ENCODE measurements around the gene NBEAL2.

The NBEAL2 gene

DNA sequence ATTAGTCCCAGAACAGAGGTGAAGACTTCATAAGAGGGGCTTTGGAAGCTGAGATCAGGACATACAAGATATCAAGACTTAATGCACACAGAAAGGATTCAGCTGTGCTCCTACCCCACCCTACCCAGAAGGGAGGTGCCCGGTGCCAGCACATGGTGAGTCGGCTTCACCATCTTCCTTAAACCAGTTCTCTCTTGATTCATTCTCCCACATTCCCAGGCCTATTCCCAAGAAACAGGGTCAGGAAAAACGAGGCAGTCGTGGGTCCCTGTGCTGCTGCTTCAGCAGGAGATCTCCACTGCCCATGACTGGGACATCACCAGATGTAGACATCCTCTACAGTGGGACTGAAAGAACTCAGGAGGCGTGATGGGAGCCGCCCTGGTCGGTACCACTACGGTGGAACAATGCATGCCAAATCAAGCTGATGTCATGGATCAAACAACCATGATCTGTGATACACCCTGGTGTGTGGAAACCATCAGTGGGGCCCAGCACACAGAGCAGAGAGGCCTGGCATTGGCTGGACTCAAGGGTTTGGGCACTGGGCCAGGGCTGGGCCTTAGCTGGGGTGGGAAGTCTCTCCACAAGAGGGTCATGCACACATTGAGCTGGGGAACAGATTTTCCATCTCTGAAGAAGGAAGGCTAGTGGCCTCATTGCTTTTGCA lies 44.8 kb upstream of the NBEAL2 start:
- H3K4ac ChIP-seq (ENCODE audit: low read depth in 1 of 2, low read length in 2 of 2) = peak overlapping the region; percentile 35 to 81
- H3K4me2 ChIP-seq (ENCODE audit: low read length, poor library complexity, severe bottlenecking) = no peak overlapping the region
- peak overlapping the region; percentile 94 for H4K91ac ChIP-seq (ENCODE audit: low read length)
- peak overlapping the region; percentile 64 for H3K9ac ChIP-seq (ENCODE audit: low read length)
- peak overlapping the region in 1 of 2 experiments; percentile 45 for H3K4me3 ChIP-seq (ENCODE audit: insufficient read depth in 1 of 2, low read depth in 1 of 2, low read length in 2 of 2)
- H3K27me3 ChIP-seq (ENCODE audit: control insufficient read depth in 1 of 2, insufficient read depth in 1 of 2, low read length in 2 of 2) = no peaks in the 10 kb centered on the region
- H3K79me1 ChIP-seq (replicated peaks; ENCODE audit: low read length, poor library complexity, severe bottlenecking) = peaks cover 60% of the 10 kb centered on the region
- no peak overlapping the region for H2BK5ac ChIP-seq (ENCODE audit: low read depth, low read length, poor library complexity, severe bottlenecking)
- H4K8ac ChIP-seq (ENCODE audit: low read length) = peak overlapping the region; percentile 83
- peak overlapping the region; percentile 85 for H2BK120ac ChIP-seq (ENCODE audit: low read depth, low read length)
- H2AK5ac ChIP-seq (ENCODE audit: low read length, severe bottlenecking) = peak overlapping the region; percentile 99
- H3K27ac ChIP-seq (ENCODE audit: low read length, poor library complexity, severe bottlenecking) = peak overlapping the region; percentile 90
- 81% methylated on average over 8 of the region's 8 CpGs for WGBS
- H3K9me3 ChIP-seq (ENCODE audit: control insufficient read depth, low read length) = no peaks in the 10 kb centered on the region
- H3K18ac ChIP-seq (ENCODE audit: low read depth in 1 of 2, low read length in 2 of 2) = peak overlapping the region; percentile 90 to 98
- peak; percentile 61 for DNase-seq
- peaks cover 32 to 51% of the 10 kb centered on the region in 2 experiments for H3K36me3 ChIP-seq (ENCODE audit: control insufficient read depth in 1 of 2, insufficient read depth in 2 of 2, low read depth in 1 of 2, low read length in 2 of 2)
- peak overlapping the region; percentile 82 for H2BK15ac ChIP-seq (ENCODE audit: low read depth, poor library complexity, severe bottlenecking)
- H2AFZ ChIP-seq (ENCODE audit: low read depth, low read length) = no peak overlapping the region
- peak overlapping the region; percentile 90 to 97 for H2BK12ac ChIP-seq (ENCODE audit: low read length in 2 of 2)
- peak overlapping the region in 1 of 2 experiments; percentile 93 for H3K14ac ChIP-seq (ENCODE audit: low read length in 2 of 2)
- peak overlapping the region in 1 of 2 experiments; percentile 94 for H3K23ac ChIP-seq (ENCODE audit: low read length in 2 of 2)
- peaks cover 62% of the 10 kb centered on the region for H3K4me1 ChIP-seq (ENCODE audit: control insufficient read depth, insufficient read depth, low read depth, low read length)

GRCh38 chr3:46935168-46935858 lies 44.2 kb upstream of the NBEAL2 start:
- Histone ChIP-seq H3K79me1 (replicated peaks; ENCODE audit: low read length, poor library complexity, severe bottlenecking) (peaks cover 65% of the 10 kb centered on the region), H3K9me3 (ENCODE audit: control insufficient read depth, low read length) (no peaks in the 10 kb centered on the region), H3K23ac (ENCODE audit: low read length in 2 of 2) (peak overlapping the region in 1 of 2 experiments; percentile 94), H2BK12ac (ENCODE audit: low read length in 2 of 2) (peak overlapping the region; percentile 90 to 97), H3K4ac (ENCODE audit: low read depth in 1 of 2, low read length in 2 of 2) (peak overlapping the region; percentile 35 to 91), H3K27me3 (ENCODE audit: control insufficient read depth in 1 of 2, insufficient read depth in 1 of 2, low read length in 2 of 2) (no peaks in the 10 kb centered on the region), H3K4me2 (ENCODE audit: low read length, poor library complexity, severe bottlenecking) (no peak overlapping the region), H2AK5ac (ENCODE audit: low read length, severe bottlenecking) (peak overlapping the region; percentile 99), H2AFZ (ENCODE audit: low read depth, low read length) (no peak overlapping the region), H3K27ac (ENCODE audit: low read length, poor library complexity, severe bottlenecking) (peak overlapping the region; percentile 90), H3K36me3 (ENCODE audit: control insufficient read depth in 1 of 2, insufficient read depth in 2 of 2, low read depth in 1 of 2, low read length in 2 of 2) (peaks cover 38 to 55% of the 10 kb centered on the region in 2 experiments), H3K4me1 (ENCODE audit: control insufficient read depth, insufficient read depth, low read depth, low read length) (peaks cover 64% of the 10 kb centered on the region), H4K8ac (ENCODE audit: low read length) (peak overlapping the region; percentile 83), H2BK120ac (ENCODE audit: low read depth, low read length) (peak overlapping the region; percentile 85), H3K4me3 (ENCODE audit: insufficient read depth in 1 of 2, low read depth in 1 of 2, low read length in 2 of 2) (peak overlapping the region in 1 of 2 experiments; percentile 45), H2BK5ac (ENCODE audit: low read depth, low read length, poor library complexity, severe bottlenecking) (peak overlapping the region; percentile 5), H2BK15ac (ENCODE audit: low read depth, poor library complexity, severe bottlenecking) (peak overlapping the region; percentile 82), H3K18ac (ENCODE audit: low read depth in 1 of 2, low read length in 2 of 2) (peak overlapping the region; percentile 90 to 98), H3K9ac (ENCODE audit: low read length) (peak overlapping the region; percentile 64), H4K91ac (ENCODE audit: low read length) (peak overlapping the region; percentile 94), H3K14ac (ENCODE audit: low read length in 2 of 2) (peak overlapping the region in 1 of 2 experiments; percentile 93)
- DNase-seq = peak; percentile 97
- 48% methylated on average over 5 of the region's 7 CpGs for WGBS

DNA sequence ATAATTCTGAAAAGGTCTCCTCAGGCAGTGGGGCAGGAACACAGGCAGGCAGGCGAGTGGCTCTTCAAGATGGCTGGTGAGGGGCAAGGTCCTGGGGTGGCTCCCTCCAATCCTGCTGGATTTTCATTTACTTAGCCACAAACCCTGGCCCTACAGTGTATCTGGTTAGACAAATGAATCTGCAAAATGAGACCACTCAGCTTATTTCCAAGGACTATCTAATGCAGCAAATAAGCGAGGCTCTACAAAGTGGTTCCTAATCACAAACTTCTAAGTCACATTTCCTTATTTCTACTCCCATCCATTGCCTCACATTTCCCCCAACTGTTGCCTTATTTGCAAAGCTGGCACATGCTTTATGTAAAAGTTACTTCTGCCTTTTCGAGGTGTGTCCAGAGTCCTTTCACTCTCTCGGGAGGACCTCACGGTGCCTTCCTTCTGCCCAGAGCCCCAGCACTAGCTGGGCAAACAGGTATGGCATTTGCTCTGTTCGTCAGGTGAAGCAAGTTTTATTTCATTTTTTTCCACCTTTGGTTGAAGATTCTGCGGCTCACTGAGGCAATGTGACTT lies 43.4 kb upstream of the NBEAL2 start:
- H3K4me1 ChIP-seq (ENCODE audit: control insufficient read depth, insufficient read depth, low read depth, low read length) = peaks cover 58% of the 10 kb centered on the region
- 89% methylated on average over 7 of the region's 7 CpGs for WGBS
- no peak overlapping the region for H2BK5ac ChIP-seq (ENCODE audit: low read depth, low read length, poor library complexity, severe bottlenecking)
- H2AFZ ChIP-seq (ENCODE audit: low read depth, low read length) = no peak overlapping the region
- peak overlapping the region; percentile 44 to 93 for H2BK12ac ChIP-seq (ENCODE audit: low read length in 2 of 2)
- H3K27ac ChIP-seq (ENCODE audit: low read length, poor library complexity, severe bottlenecking) = peak overlapping the region; percentile 86
- no peak overlapping the region for H4K8ac ChIP-seq (ENCODE audit: low read length)
- peaks cover 45 to 57% of the 10 kb centered on the region in 2 experiments for H3K36me3 ChIP-seq (ENCODE audit: control insufficient read depth in 1 of 2, insufficient read depth in 2 of 2, low read depth in 1 of 2, low read length in 2 of 2)
- H3K4me2 ChIP-seq (ENCODE audit: low read length, poor library complexity, severe bottlenecking) = no peak overlapping the region
- peak overlapping the region; percentile 86 for H4K91ac ChIP-seq (ENCODE audit: low read length)
- H3K9me3 ChIP-seq (ENCODE audit: control insufficient read depth, low read length) = no peaks in the 10 kb centered on the region
- H3K27me3 ChIP-seq (ENCODE audit: control insufficient read depth in 1 of 2, insufficient read depth in 1 of 2, low read length in 2 of 2) = no peaks in the 10 kb centered on the region
- H2BK15ac ChIP-seq (ENCODE audit: low read depth, poor library complexity, severe bottlenecking) = peak overlapping the region; percentile 44
- peak overlapping the region in 1 of 2 experiments; percentile 75 for H3K4ac ChIP-seq (ENCODE audit: low read depth in 1 of 2, low read length in 2 of 2)
- no peak for DNase-seq
- H2BK120ac ChIP-seq (ENCODE audit: low read depth, low read length) = no peak overlapping the region
- no peak overlapping the region for H3K4me3 ChIP-seq (ENCODE audit: insufficient read depth in 1 of 2, low read depth in 1 of 2, low read length in 2 of 2)
- H3K18ac ChIP-seq (ENCODE audit: low read depth in 1 of 2, low read length in 2 of 2) = peak overlapping the region; percentile 81 to 82
- no peak overlapping the region for H3K14ac ChIP-seq (ENCODE audit: low read length in 2 of 2)
- peak overlapping the region; percentile 24 for H3K9ac ChIP-seq (ENCODE audit: low read length)
- H3K79me1 ChIP-seq (replicated peaks; ENCODE audit: low read length, poor library complexity, severe bottlenecking) = peaks cover 67% of the 10 kb centered on the region
- peak overlapping the region; percentile 98 for H2AK5ac ChIP-seq (ENCODE audit: low read length, severe bottlenecking)
- H3K23ac ChIP-seq (ENCODE audit: low read length in 2 of 2) = no peak overlapping the region

All from mesenchymal stem cell (in vitro differentiated cells and primary cell).